ENCODE data around the gene TMEM163.

Gene TMEM163

DNA sequence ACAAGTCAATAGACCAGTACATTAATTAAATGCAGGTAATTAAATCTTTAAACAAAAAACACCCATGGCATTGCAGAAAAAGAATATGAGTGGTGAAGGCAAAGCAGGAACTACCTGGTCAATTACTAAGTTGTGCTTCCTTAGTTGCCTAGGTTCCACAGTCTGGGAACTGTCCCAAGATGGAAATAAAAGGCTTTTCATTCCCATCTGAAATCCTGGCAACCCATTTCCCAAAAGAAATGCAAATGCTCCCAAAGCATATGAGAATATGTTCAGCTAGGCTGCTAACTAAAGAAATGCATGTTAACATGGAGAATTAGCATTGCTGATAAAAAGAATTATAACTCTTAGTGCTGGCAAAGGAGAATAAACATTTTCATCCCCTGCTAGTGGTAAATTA lies 177.8 kb downstream of the TMEM163 start:
- TF ChIP-seq, protein P1, sequence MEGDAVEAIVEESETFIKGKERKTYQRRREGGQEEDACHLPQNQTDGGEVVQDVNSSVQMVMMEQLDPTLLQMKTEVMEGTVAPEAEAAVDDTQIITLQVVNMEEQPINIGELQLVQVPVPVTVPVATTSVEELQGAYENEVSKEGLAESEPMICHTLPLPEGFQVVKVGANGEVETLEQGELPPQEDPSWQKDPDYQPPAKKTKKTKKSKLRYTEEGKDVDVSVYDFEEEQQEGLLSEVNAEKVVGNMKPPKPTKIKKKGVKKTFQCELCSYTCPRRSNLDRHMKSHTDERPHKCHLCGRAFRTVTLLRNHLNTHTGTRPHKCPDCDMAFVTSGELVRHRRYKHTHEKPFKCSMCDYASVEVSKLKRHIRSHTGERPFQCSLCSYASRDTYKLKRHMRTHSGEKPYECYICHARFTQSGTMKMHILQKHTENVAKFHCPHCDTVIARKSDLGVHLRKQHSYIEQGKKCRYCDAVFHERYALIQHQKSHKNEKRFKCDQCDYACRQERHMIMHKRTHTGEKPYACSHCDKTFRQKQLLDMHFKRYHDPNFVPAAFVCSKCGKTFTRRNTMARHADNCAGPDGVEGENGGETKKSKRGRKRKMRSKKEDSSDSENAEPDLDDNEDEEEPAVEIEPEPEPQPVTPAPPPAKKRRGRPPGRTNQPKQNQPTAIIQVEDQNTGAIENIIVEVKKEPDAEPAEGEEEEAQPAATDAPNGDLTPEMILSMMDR (IDR thresholded peaks at IDR 0.05; ENCODE audit: unreplicated experiment in 3 of 3) = no peak
- no peaks in the 10 kb centered on the region for H3K36me3 Mint-ChIP-seq (ENCODE audit: low read depth)
- no peaks in the 10 kb centered on the region for H3K4me1 Mint-ChIP-seq
- H3K9me3 Mint-ChIP-seq = no peaks in the 10 kb centered on the region
- no peak overlapping the region for H3K27ac Mint-ChIP-seq
- H3K4me3 Mint-ChIP-seq = no peak overlapping the region
- peaks cover 11% of the 10 kb centered on the region for H3K27me3 Mint-ChIP-seq (ENCODE audit: low read depth)

DNA sequence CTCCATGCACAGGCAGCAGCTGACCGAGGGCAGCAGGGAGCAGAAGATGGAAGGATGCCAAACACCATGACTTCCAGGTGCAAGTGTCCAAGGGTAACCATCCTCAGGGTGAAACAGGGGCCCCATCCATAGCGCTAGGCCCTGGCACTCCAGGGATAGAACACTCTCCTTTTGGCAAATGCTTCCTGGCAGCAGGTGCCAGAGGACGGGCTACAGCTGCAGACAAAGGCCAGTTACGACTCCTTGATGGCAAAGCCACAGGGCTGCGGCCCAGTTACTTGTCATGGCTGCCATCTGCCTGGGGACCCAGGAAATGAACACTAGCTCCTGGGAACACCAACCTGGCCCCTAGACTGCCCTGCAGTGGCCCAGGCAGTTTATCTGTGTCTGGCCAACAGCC lies 178.8 kb downstream of the TMEM163 start:
- no peaks in the 10 kb centered on the region for H3K4me1 Mint-ChIP-seq
- no peak overlapping the region for H3K4me3 Mint-ChIP-seq
- H3K9me3 Mint-ChIP-seq = no peaks in the 10 kb centered on the region
- peaks cover 4% of the 10 kb centered on the region for H3K27me3 Mint-ChIP-seq (ENCODE audit: low read depth)
- H3K27ac Mint-ChIP-seq = no peak overlapping the region
- no peaks in the 10 kb centered on the region for H3K36me3 Mint-ChIP-seq (ENCODE audit: low read depth)
- TF ChIP-seq, protein P1 (IDR thresholded peaks at IDR 0.05; ENCODE audit: unreplicated experiment in 3 of 3) = no peak

DNA sequence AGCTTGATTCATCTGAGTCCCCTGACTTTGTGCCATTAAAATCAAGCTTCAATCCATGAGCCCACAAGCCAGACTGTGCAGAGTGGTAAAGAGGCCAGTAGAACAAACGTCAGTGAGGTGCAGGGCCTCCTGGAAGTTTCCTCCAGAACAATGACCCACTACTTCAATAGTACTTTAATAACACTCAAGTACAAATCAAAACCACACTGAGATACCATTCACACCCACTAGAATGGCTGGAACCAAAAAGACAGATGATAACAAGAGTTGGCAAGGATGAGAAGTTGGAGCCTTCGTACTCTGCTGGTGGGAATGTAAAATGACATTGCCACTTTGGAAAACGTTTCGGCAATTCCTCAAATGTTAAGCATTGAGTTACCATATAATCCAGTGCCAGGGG lies 181.1 kb downstream of the TMEM163 start:
- no peaks in the 10 kb centered on the region for H3K36me3 Mint-ChIP-seq (ENCODE audit: low read depth)
- TF ChIP-seq, protein P1 (IDR thresholded peaks at IDR 0.05; ENCODE audit: unreplicated experiment in 3 of 3) = no peak
- peaks cover 4% of the 10 kb centered on the region for H3K27me3 Mint-ChIP-seq (ENCODE audit: low read depth)
- no peaks in the 10 kb centered on the region for H3K9me3 Mint-ChIP-seq
- H3K27ac Mint-ChIP-seq = no peak overlapping the region
- H3K4me3 Mint-ChIP-seq = no peak overlapping the region
- no peaks in the 10 kb centered on the region for H3K4me1 Mint-ChIP-seq

DNA sequence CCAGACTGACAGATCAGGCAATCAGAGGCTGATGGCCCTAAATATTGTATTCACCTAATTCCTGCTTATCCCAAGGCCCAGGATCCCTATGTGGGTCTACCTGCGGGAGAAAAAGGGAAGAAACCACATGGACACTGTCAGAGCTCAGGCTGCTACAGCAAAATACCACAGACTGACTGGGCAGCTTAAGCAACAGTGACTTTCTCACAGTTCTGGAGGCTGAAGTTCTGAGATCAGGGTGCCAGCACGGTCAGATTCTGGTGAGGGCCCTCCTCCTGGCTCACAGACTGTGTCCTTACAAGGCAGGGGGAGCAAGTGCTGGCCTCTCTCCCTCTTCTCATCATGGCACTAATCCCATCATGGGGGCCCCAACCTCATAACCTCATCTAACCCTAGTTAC lies 181.7 kb downstream of the TMEM163 start:
- Mint-ChIP-seq H3K9me3 (no peaks in the 10 kb centered on the region), H3K4me3 (no peak overlapping the region), H3K27me3 (ENCODE audit: low read depth) (peaks cover 4% of the 10 kb centered on the region), H3K27ac (no peak overlapping the region), H3K4me1 (no peaks in the 10 kb centered on the region), H3K36me3 (ENCODE audit: low read depth) (no peaks in the 10 kb centered on the region)
- TF ChIP-seq, protein P1 (IDR thresholded peaks at IDR 0.05; ENCODE audit: unreplicated experiment in 3 of 3) = no peak

DNA sequence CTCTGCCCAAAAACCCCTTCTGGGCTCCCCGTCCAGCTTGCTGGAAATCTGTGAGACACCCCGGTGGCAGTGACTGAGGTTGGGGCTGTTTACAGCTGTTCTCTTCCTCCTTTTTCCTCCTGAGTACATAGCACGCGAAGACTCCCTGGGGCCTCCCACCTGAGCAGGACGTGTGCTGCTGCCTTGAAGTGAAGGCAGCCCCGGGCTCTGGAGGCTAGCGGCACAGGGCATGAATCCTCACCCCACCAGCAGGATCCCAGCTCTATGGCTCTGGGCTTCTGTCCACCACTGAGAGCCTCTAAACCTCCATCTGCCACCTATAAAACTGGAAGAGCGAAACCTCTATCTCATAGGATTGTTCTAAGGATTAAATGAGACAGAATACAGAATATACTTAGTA lies 182.5 kb downstream of the TMEM163 start:
- Mint-ChIP-seq H3K36me3 (ENCODE audit: low read depth) (no peaks in the 10 kb centered on the region), H3K27me3 (ENCODE audit: low read depth) (peaks cover 4% of the 10 kb centered on the region), H3K4me3 (no peak overlapping the region), H3K4me1 (peaks cover 6% of the 10 kb centered on the region), H3K27ac (no peak overlapping the region), H3K9me3 (no peaks in the 10 kb centered on the region)
- TF ChIP-seq, protein P1 (IDR thresholded peaks at IDR 0.05; ENCODE audit: unreplicated experiment in 3 of 3) = no peak

DNA sequence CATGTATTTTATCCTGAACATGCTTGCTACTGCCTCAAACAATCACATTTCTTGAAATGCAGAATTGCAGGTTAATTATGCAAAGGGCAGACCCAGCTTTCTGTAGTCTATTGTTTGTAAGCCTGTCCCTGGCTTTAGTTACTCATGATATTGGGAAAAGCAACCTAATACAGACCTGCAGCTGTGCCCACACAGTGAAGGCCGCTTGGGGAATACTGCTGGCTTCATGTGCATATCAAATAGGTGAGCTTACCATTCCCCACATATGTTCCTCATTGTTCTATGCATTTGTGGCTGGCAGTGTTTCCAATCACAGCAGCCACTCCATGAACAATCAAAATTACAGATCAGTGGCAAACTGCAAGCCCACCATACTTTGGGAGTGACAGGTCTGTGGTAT lies 186.3 kb downstream of the TMEM163 start:
- Mint-ChIP-seq H3K4me3 (no peak overlapping the region), H3K27ac (no peak overlapping the region), H3K4me1 (peaks cover 18% of the 10 kb centered on the region), H3K36me3 (ENCODE audit: low read depth) (no peaks in the 10 kb centered on the region), H3K9me3 (no peaks in the 10 kb centered on the region), H3K27me3 (ENCODE audit: low read depth) (peaks cover 4% of the 10 kb centered on the region)
- TF ChIP-seq, protein P1 (IDR thresholded peaks at IDR 0.05; ENCODE audit: unreplicated experiment in 3 of 3) = no peak

All from nephron (organoid).